Kidney (tissue), 14 donors: ENCODE results near the gene CSAD. TPM values are rescaled to one million over a fixed set of nuclear protein-coding genes. Genes with fewer than 3 reads are reported as not detected.

ENCODE experiments used
- DNase-seq, 5 donors: peaks; one replicate each; pipeline ENCODE4 v3.0.0-alpha.2; 2013 to 2020
- FAIRE-seq: peaks from 2 replicates; lab custom pipeline; 2012; peaks lifted over from hg19 to GRCh38; lab: Jason Lieb, UNC
- H3K27ac ChIP-seq, 2 donors: one replicate each; pipeline ENCODE4 v1.7.0; 2013; ENCODE audit warnings: low read depth in 2 of 2, low read length in 2 of 2, inconsistent platforms in 1 of 2
- H3K27me3 ChIP-seq: one replicate; pipeline ENCODE4 v1.7.1; 2013; ENCODE audit warnings: low read length, inconsistent platforms; ENCODE audit not compliant: control insufficient read depth, insufficient read depth
- H3K36me3 ChIP-seq, 3 donors: one replicate each; pipeline versions ENCODE4 v1.7.0 to v1.7.1; 2013; ENCODE audit warnings: low read length in 3 of 3, control low read depth in 1 of 3, inconsistent platforms in 1 of 3; ENCODE audit not compliant: insufficient read depth in 3 of 3, control insufficient read depth in 2 of 3
- H3K4me1 ChIP-seq, 3 donors: one replicate each; pipeline versions ENCODE4 v1.7.0 to v1.7.1; 2013; ENCODE audit warnings: low read length in 3 of 3, inconsistent platforms in 1 of 3, low read depth in 1 of 3; ENCODE audit not compliant: control insufficient read depth in 2 of 3, insufficient read depth in 2 of 3
- H3K4me3 ChIP-seq, 3 donors: one replicate each; pipeline versions ENCODE4 v1.7.0 to v1.8.1; 2013; ENCODE audit warnings: low read length in 3 of 3, control low read depth in 1 of 3, inconsistent platforms in 1 of 3
- H3K9ac ChIP-seq, 3 donors: one replicate each; pipeline versions ENCODE4 v1.7.0 to v1.7.1; 2013; ENCODE audit warnings: low read length in 3 of 3, control low read depth in 1 of 3, inconsistent platforms in 1 of 3
- H3K9me3 ChIP-seq, 3 donors: one replicate each; pipeline versions ENCODE4 v1.7.0 to v1.7.1; 2013; ENCODE audit warnings: low read length in 3 of 3, control low read depth in 1 of 3, inconsistent platforms in 1 of 3; ENCODE audit not compliant: control insufficient read depth in 2 of 3, insufficient read depth in 1 of 3
- intact Hi-C: fragments of 100-400 bp; cut with DNase I; formaldehyde crosslinking; loops from one replicate; pipeline ENCODE4 v1.11.1; 2022
- polyA plus RNA-seq: library from polyadenylated mRNA; stranded (reverse); fragments of 350-450 nt; fragmentation: Illumina TruSeq; extraction: RNeasy Lipid Tissue Mini Kit (QIAGEN cat#74804); gene quantifications from one replicate; pipeline ENCODE4 v1.2.3, GENCODE V29; 2014; ENCODE audit warnings: low read depth, low replicate concordance; ENCODE audit not compliant: insufficient read depth
- total RNA-seq: library from RNA; stranded (reverse); fragmentation: NEBNext Ultra II Directional; extraction: Animal tissue kit (Norgen Biotek cat#: 25700); gene quantifications from one replicate; pipeline ENCODE4 v1.2.1, GENCODE V29; 2021
- TF ChIP-seq, protein P1 (sequence below): IDR thresholded peaks from 3 replicates; pipeline ENCODE4 v1.5.1; 2012; ENCODE audit warnings: mild to moderate bottlenecking, moderate library complexity, borderline replicate concordance; ENCODE audit not compliant: insufficient read depth; ENCODE audit errors: extremely low read depth
- donor health status: control.
- donor health status: control.
- donor health status: control.
- donor health status: control.
- donor health status: control.
- donor health status: DM: yes; HTN: yes; CAD: no.
- donor health status: Normal renal cell carcinoma (clear cell type).

The CSAD gene
- total and polyA plus RNA-seq, 2 donors from 2014 or later = 24.0 to 39.1 TPM

DNA sequence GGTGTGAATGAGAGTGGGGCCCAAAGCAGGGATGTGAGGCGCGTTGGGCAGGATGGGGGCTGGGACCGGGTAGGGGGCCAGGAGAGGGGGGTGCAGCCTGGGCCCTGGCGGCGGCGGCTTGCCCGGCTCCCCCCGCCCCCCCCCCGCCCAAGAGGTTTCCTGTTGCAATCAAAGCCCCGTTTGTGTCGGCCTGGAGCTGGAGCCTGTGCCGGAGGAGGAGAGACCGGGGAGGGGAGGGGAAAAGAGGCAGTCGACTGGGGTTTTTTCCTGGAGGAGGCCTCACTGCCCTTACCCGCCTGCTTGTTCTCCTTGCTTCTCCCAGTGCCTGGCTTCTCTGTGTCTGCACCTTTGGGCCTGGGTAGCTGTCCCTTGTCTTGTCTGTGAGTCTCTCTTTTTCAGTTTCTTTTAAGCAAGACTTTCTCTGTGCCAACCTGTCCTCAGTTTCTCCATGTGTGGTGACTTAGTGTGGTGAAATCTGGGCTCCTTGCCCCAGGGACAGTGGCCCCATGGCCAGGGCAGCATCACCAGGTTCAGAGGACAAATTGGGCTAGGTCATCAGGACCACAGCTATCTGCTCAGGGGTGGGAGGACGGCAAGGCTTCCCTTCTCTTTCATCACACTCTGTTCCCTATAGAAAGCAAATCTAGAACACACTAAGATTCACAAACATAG lies 42.8 kb upstream of the CSAD start:
- peak overlapping the region in 1 of 2 donors; percentile 66 for H3K27ac ChIP-seq
- no peaks in the 10 kb centered on the region for H3K9me3 ChIP-seq
- peak overlapping the region in 2 of 3 donors; percentile 13 to 20 for H3K9ac ChIP-seq
- TF ChIP-seq, protein P1, sequence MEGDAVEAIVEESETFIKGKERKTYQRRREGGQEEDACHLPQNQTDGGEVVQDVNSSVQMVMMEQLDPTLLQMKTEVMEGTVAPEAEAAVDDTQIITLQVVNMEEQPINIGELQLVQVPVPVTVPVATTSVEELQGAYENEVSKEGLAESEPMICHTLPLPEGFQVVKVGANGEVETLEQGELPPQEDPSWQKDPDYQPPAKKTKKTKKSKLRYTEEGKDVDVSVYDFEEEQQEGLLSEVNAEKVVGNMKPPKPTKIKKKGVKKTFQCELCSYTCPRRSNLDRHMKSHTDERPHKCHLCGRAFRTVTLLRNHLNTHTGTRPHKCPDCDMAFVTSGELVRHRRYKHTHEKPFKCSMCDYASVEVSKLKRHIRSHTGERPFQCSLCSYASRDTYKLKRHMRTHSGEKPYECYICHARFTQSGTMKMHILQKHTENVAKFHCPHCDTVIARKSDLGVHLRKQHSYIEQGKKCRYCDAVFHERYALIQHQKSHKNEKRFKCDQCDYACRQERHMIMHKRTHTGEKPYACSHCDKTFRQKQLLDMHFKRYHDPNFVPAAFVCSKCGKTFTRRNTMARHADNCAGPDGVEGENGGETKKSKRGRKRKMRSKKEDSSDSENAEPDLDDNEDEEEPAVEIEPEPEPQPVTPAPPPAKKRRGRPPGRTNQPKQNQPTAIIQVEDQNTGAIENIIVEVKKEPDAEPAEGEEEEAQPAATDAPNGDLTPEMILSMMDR = no peak
- no peak overlapping the region for H3K4me3 ChIP-seq
- DNase-seq (peak; percentile 56 to 85 (median 74)), FAIRE-seq (no peak)
- peaks cover 2% of the 10 kb centered on the region for H3K27me3 ChIP-seq
- intact Hi-C loops = no loop called here
- peaks cover 5 to 22% (median 8%) of the 10 kb centered on the region in 3 donors for H3K4me1 ChIP-seq
- no peaks in the 10 kb centered on the region for H3K36me3 ChIP-seq

DNA sequence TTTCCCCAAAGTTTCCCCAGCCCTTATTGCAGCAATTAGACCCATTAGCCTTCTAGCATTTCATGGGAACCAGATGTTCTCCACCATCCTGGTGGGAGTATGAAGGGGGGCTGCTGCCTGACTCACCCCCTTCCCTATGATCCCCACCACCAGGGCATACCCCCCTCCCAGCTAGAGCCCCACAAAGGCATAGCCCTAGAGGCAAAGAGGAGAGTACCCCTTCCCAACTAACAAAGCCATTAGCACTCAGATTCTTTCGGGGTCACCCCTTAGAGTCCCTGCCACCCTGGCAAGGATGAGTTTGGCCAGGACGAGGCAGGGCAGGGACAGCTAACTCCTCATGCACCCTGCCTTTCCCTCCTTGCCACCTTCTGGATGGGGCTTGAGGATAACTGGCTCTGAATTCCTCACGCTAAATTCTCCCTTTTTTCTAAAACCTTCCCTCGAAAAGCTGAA lies 42.1 kb upstream of the CSAD start:
- Histone ChIP-seq H3K4me1 (peaks cover 5 to 24% (median 8%) of the 10 kb centered on the region in 3 donors), H3K27me3 (peaks cover 4% of the 10 kb centered on the region), H3K36me3 (no peaks in the 10 kb centered on the region), H3K27ac (peak overlapping the region; percentile 23 to 66), H3K9me3 (no peaks in the 10 kb centered on the region), H3K4me3 (no peak overlapping the region), H3K9ac (no peak overlapping the region)
- TF ChIP-seq, protein P1 = no peak
- DNase-seq (peak in 2 of 5 donors; percentile 47 to 49), FAIRE-seq (no peak)
- intact Hi-C loops = no loop called here

DNA sequence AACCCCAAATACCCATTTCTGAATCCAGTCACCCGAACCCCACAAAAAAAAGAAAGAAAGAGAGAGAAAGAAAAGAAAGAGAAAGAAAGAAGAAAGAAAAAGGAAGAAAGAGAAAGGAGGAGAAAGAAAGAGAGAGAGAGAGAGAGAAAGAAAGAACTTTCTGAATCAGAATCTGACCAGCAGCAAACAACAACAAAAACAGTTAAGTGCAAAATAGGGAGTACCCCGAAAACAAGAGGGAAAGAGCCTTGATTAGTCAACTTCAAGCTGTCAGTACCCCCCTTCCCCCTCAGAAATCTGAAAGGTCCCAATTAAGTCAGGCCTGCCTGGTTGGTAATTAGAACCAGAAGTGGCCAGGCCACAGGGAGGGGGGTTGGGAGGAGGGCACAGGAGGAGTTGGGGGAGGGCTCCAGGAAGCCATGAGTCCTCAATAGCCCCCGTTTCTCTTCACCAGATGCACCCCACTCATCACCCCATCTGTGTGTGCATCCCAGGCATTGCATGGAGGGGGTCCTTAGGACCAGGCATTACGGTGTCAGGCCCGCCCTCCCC lies 41.5 kb upstream of the CSAD start:
- Histone ChIP-seq H3K4me1 (peaks cover 5 to 27% (median 8%) of the 10 kb centered on the region in 3 donors), H3K27me3 (peaks cover 4% of the 10 kb centered on the region), H3K36me3 (no peaks in the 10 kb centered on the region), H3K27ac (peak overlapping the region; percentile 66 to 100), H3K4me3 (peak overlapping the region in 2 of 3 donors; percentile 10 to 13), H3K9ac (no peak overlapping the region), H3K9me3 (no peaks in the 10 kb centered on the region)
- FAIRE-seq (no peak), DNase-seq (peak in 3 of 5 donors; percentile 41 to 65 (median 52))
- intact Hi-C loops = no loop called here
- TF ChIP-seq, protein P1 = no peak
